Mesothelial cell of epicardium (in vitro differentiated cells): Measurements from ENCODE around the gene AFAP1L2. TPM values are rescaled to one million over a fixed set of nuclear protein-coding genes. Genes with fewer than 3 reads are reported as not detected.

Source experiments
- DNase-seq, 2 experiments: peaks; one replicate each; pipeline ENCODE4 v3.0.0; 2021; ENCODE audit warnings: low spot score in 2 of 2; ENCODE audit not compliant: unreplicated experiment in 2 of 2
- H3K27ac Mint-ChIP-seq: 2 replicates; pipeline ENCODE4 v1.8.0; 2021; ENCODE audit warnings: mixed read lengths
- H3K27me3 Mint-ChIP-seq: 2 replicates; pipeline ENCODE4 v1.8.0; 2021; ENCODE audit warnings: low read depth, mixed read lengths
- H3K36me3 Mint-ChIP-seq: 2 replicates; pipeline ENCODE4 v1.8.0; 2021; ENCODE audit warnings: mixed read lengths
- H3K4me1 Mint-ChIP-seq: 2 replicates; pipeline ENCODE4 v1.8.0; 2021; ENCODE audit warnings: mixed read lengths
- H3K4me3 Mint-ChIP-seq: 2 replicates; pipeline ENCODE4 v1.8.0; 2021; ENCODE audit warnings: mild to moderate bottlenecking, moderate library complexity, mixed read lengths
- H3K9me3 Mint-ChIP-seq: 2 replicates; pipeline ENCODE4 v1.8.0; 2021; ENCODE audit warnings: mixed read lengths
- total RNA-seq: library from RNA; stranded (reverse); gene quantifications from 3 replicates; pipeline ENCODE4 v1.2.1, GENCODE V29; 2021
- TF ChIP-seq, protein P1 (sequence below): fragments of 200-600 bp; sonication (generic); IDR thresholded peaks from one replicate; pipeline ENCODE4 v1.5.0; 2021; ENCODE audit warnings: antibody characterized with exemption; ENCODE audit not compliant: unreplicated experiment

AFAP1L2 gene
- total RNA-seq, 1 donor from 2014 or later, result 5.7 TPM

DNA sequence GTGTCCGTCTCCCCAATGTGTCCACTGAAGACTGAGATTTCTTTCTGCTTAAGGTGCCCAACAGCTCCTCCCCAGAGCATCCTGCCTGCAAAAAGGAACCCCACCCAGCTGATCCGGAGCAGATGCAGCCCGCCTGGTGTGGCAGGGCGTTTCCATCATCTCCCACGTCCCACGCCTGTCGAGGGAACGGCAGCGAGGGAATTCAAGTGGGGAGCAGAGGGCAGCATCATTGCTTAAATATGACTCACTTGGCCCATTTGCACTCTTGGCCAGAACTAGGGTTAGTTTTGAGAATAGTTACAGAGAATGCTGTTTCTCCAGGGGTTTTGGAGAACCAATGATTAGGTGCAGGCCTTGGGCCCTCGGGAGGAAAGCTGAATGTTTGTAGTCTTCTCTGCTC lies 144.5 kb downstream of the AFAP1L2 start:
- TF ChIP-seq, protein P1, sequence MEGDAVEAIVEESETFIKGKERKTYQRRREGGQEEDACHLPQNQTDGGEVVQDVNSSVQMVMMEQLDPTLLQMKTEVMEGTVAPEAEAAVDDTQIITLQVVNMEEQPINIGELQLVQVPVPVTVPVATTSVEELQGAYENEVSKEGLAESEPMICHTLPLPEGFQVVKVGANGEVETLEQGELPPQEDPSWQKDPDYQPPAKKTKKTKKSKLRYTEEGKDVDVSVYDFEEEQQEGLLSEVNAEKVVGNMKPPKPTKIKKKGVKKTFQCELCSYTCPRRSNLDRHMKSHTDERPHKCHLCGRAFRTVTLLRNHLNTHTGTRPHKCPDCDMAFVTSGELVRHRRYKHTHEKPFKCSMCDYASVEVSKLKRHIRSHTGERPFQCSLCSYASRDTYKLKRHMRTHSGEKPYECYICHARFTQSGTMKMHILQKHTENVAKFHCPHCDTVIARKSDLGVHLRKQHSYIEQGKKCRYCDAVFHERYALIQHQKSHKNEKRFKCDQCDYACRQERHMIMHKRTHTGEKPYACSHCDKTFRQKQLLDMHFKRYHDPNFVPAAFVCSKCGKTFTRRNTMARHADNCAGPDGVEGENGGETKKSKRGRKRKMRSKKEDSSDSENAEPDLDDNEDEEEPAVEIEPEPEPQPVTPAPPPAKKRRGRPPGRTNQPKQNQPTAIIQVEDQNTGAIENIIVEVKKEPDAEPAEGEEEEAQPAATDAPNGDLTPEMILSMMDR, result no peak
- peaks cover 6% of the 10 kb centered on the region for H3K36me3 Mint-ChIP-seq
- peaks cover 28% of the 10 kb centered on the region for H3K4me1 Mint-ChIP-seq
- DNase-seq, result no peak
- H3K27me3 Mint-ChIP-seq, result no peaks in the 10 kb centered on the region
- no peaks in the 10 kb centered on the region for H3K9me3 Mint-ChIP-seq
- H3K4me3 Mint-ChIP-seq, result no peak overlapping the region
- no peak overlapping the region for H3K27ac Mint-ChIP-seq

DNA sequence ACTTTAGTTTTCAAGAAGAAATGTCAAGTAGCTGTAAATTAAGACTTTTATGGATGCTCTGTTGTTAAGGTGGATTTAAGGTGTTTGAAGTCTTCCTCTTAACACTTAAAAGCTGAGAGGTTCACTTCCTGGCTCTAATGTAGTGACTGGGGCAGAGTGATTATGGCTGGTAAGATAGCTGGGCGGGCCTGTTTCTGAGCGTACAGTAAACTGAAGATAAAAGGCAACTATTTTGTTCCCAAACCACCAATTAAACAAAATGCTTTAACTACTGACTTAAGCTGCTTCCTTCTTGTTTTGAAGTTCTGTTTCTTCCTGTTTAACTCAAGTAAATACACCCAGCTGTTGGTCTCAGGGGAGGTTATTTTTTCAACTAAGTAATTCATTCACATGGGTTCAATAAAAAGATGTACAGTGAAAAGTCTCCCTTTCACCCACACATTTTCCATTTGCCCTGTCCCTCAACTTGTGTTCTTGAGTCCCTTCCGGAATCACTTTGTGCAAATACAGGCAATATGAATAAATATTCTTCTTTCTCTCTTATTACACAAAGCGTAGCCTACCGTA lies 145.9 kb downstream of the AFAP1L2 start:
- DNase-seq, result no peak
- no peaks in the 10 kb centered on the region for H3K9me3 Mint-ChIP-seq
- H3K27ac Mint-ChIP-seq, result peak overlapping the region; percentile 45
- H3K36me3 Mint-ChIP-seq, result peaks cover 16% of the 10 kb centered on the region
- H3K4me1 Mint-ChIP-seq, result peaks cover 28% of the 10 kb centered on the region
- H3K27me3 Mint-ChIP-seq, result peaks cover under 1% of the 10 kb centered on the region
- H3K4me3 Mint-ChIP-seq, result no peak overlapping the region
- TF ChIP-seq, protein P1, result no peak

DNA sequence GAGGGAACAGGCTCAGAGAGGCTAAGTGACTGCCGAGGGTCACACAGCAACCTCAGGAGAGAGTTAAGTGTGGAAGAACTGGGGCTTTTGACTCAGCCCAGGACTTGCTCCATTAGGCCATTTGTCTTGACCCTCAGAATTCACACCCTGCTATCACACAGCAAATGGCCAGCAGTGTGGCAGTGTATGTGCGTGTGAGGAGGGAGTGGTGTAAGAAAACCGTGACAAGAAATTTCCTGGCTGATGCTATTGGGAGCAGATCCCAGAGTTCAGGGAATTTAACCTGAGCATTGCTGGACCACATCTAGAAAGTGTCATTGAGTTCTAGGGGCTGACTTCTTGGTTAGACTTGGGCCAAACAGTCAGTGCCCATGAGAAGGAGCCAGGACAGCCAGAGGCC lies 146.8 kb downstream of the AFAP1L2 start:
- Mint-ChIP-seq H3K9me3 (no peaks in the 10 kb centered on the region), H3K36me3 (peaks cover 18% of the 10 kb centered on the region), H3K4me1 (peaks cover 28% of the 10 kb centered on the region), H3K27me3 (peaks cover 3% of the 10 kb centered on the region), H3K27ac (peak overlapping the region; percentile 45), H3K4me3 (no peak overlapping the region)
- DNase-seq, result no peak
- TF ChIP-seq, protein P1, result no peak

DNA sequence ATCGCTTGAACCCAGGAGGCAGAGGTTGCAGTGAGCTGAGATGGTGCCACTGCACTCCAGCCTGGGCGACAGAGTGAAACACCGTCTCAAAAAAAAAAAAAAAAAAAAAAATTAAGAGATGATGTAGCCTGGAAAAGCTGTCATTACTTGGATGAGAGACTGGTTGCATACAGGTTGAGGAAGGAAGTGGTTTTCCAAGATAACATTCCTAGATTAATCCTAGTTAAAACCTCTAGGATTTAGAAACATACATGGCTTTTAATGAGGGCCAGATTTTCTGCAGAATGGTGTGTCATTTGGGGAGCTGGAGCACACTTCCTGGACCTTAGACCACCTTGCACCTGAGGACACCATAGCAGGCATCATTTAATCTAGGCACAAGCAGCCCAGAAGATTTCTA lies 147.5 kb downstream of the AFAP1L2 start:
- DNase-seq, result no peak
- peaks cover 28% of the 10 kb centered on the region for H3K4me1 Mint-ChIP-seq
- H3K4me3 Mint-ChIP-seq, result no peak overlapping the region
- peak overlapping the region; percentile 64 for H3K27ac Mint-ChIP-seq
- peaks cover 3% of the 10 kb centered on the region for H3K27me3 Mint-ChIP-seq
- H3K9me3 Mint-ChIP-seq, result no peaks in the 10 kb centered on the region
- peaks cover 18% of the 10 kb centered on the region for H3K36me3 Mint-ChIP-seq
- TF ChIP-seq, protein P1, result no peak

DNA sequence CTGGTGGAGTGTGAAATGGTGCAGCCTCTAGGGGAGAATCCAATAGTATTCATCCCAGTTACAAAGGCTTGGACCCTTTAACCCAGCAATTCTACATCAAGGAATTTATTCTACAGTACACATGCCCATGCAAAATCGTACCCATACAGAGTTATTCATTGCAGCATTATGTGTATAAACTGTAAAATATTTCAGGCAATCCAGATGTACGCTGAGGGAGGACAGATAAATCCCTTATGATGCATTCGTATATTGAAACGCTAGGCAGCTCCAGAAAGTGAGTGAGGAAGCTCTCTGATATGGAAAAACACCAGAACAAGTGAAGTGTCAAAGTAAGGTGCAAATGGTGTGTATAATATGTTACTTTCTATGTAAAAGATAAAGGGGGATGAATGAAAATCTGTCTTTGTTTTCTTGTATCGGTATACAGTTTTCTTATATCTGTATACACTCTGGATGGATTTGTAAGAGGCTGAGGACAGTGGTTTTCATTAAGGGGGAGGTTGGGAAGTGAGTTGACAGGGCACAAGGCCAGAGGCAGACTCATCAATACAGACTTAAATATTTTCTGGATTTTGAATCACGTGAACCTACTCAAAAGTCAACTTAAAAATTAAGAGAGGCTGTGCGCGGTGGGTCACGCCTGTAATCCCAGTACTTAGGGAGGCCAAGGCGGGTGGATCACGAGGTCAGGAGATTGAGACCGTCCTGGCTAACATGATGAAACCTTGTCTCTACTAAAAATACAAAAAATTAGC lies 148.1 kb downstream of the AFAP1L2 start:
- DNase-seq, result no peak
- no peak overlapping the region for H3K4me3 Mint-ChIP-seq
- no peak overlapping the region for H3K27ac Mint-ChIP-seq
- TF ChIP-seq, protein P1, result no peak
- H3K27me3 Mint-ChIP-seq, result peaks cover 6% of the 10 kb centered on the region
- H3K4me1 Mint-ChIP-seq, result peaks cover 28% of the 10 kb centered on the region
- H3K36me3 Mint-ChIP-seq, result peaks cover 18% of the 10 kb centered on the region
- H3K9me3 Mint-ChIP-seq, result no peaks in the 10 kb centered on the region
